H1 (cell line): ENCODE measurements around the gene POU6F2. TPM values are rescaled to one million over a fixed set of nuclear protein-coding genes. Genes with fewer than 3 reads are reported as not detected.

ENCODE experiments used
- polyA plus RNA-seq, 7 experiments: library from polyadenylated mRNA; depleted of rRNA in 3 of 7; stranded (reverse) in 5 of 7; unstranded in 2 of 7; fragments of >200 nt in 5 of 7; fragments of 200-250 nt in 2 of 7; gene quantifications; 1 replicate in 5 of 7; 2 replicates in 1 of 7; 4 replicates in 1 of 7; pipeline versions ENCODE4 v1.2.1 to v1.2.3, GENCODE V29; 2011 to 2013; ENCODE audit warnings: missing spikeins in 2 of 7, mixed read lengths in 2 of 7
- small RNA-seq: library from polyadenylated mRNA; stranded (forward); fragments of <200 nt; extraction: miRNeasy Mini kit (QIAGEN cat#:217004); gene quantifications from one replicate; pipeline ENCODE3, GENCODE V24; 2013; ENCODE audit not compliant: insufficient read depth
- total RNA-seq: library from RNA; stranded (reverse); fragmentation: NEBNext Ultra II Directional; extraction: Animal tissue kit (Norgen Biotek cat#: 25700); gene quantifications from 2 replicates; pipeline ENCODE4 v1.2.1, GENCODE V29; 2021

Gene POU6F2
- total and polyA plus RNA-seq, 2 of the 8 experiments (the other 6 are each of a cell fraction or from before 2014, with no cell fraction given) = 1.1 to 2.0 TPM

Small RNA genes lying within 50 kb of the gene (small RNA-seq; reads per million reads assigned to genes)
- gene SNORA20B = 1.7 reads per million, percentile 6 among the genes with 10 or more reads in this experiment

Other genes starting within 250 kb of the POU6F2 start
- 51.4 and 63.3 TPM in 2 replicates for gene VPS41, start 68.7 kb upstream of the POU6F2 start, total RNA-seq
- 7.2 and 10.7 TPM in 2 replicates for gene VPS41, start 68.7 kb upstream of the POU6F2 start, polyA plus RNA-seq (2011; rRNA removed)